H1 (cell line): ENCODE results near the gene TP53.

Experiments used
- BACH1 ChIP-seq: IDR thresholded peaks from 2 replicates; pipeline ENCODE4 v1.6.1; 2012; ENCODE audit warnings: low read length, improper control_type of control experiment
- CHD2 ChIP-seq: IDR thresholded peaks from 2 replicates; pipeline ENCODE4 v1.6.1; 2012; ENCODE audit warnings: low read length, improper control_type of control experiment
- CTCF ChIP-seq, 3 experiments: IDR thresholded peaks; 1 replicate in 2 of 3; 2 replicates in 1 of 3; pipeline versions ENCODE4 v1.5.1 to v1.6.1; 2011; ENCODE audit warnings: low read length in 3 of 3, mild to moderate bottlenecking in 3 of 3, inconsistent platforms in 2 of 3, low read depth in 1 of 3, moderate library complexity in 1 of 3; ENCODE audit not compliant: insufficient read depth in 1 of 3; ENCODE audit errors: control extremely low read depth in 1 of 3
- POLR2AphosphoS5 ChIP-seq: IDR thresholded peaks from 2 replicates; pipeline ENCODE4 v1.6.1; 2011; ENCODE audit warnings: low read depth, low read length
- TCF12 ChIP-seq: IDR thresholded peaks from 2 replicates; pipeline ENCODE4 v1.6.1; 2011; ENCODE audit warnings: low read depth, mild to moderate bottlenecking, low read length

DNA sequence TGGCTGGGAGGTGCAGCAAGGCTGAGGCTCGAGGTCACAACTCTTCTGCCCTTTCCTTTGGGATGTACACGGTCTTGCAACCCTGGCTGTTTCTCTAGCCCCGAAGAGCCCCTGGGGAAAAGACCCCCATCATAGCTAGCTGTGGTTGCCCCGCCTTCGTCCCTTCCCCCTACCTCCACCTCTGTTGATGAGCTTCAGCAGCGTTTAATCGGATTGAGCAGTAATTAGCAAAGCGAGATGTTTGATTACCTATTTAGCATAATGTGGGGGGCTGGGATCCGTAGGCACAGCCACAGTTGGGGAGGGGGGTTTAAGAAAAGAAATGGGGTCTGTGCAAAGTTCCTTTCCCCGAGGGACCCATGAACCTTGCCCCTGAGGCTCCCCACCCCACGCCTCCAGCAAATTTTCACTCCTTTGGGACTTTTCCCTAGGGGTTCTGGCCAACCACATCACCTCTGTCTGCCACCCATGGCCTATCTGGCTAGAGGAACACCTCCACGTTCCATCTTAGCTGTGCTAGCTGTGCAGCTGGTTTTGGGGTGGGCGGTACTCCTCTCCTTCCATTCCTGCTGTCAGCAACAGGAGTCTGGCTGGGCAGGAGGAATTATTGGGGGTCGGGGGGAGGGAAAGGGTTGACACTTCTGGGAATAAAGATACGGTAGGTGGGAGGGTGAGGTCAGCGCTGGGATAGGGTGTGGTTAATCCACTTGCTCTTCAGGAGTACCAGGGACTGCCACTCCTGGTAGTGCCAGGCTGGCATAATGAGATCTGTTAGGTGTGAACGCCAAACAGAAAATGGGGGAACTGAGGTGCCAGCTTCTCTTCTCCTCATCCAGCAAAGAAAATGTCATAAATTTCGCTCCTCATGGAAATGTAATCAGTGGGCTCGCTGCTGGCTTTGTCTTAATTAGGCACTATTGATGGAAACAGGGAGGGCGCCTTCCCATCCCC is 28.9 kb upstream of the TP53 start:
- TF ChIP-seq BACH1 (no peak), POLR2AphosphoS5 (no peak), CTCF (IDR thresholded peaks at IDR 0.05; ENCODE audit: control extremely low read depth in 1 of 3, insufficient read depth in 1 of 3, low read depth in 1 of 3, low read length in 3 of 3) (no peak), TCF12 (no peak), CHD2 (no peak)
